ENCODE results near the gene MFAP3. TPM values are rescaled to one million over a fixed set of nuclear protein-coding genes. Genes with fewer than 3 reads are reported as not detected.

The MFAP3 gene
- total and polyA plus RNA-seq, 4 donors = 1.6 to 60.7 (median 30.1) TPM

DNA sequence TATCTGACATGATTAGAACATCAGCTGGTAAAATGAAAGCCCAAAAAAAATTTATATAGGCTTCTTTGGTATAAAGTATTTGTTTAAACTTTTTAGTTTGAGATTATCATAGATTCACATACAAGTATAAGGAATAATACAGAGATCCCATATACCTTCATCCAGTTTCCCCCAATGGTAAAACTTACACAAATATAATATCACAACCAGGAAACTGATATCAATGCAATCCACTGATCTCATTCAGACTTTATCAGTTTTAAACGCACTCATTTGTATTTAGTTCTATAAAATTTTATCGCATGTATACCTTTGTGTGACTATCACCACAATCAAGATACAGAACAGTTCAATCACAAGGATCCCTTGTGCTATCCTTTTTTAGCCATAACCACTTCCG, 3.8 kb upstream of the MFAP3 start:
- H3K36me3 ChIP-seq (ENCODE audit: control insufficient read depth in 4 of 4, insufficient read depth in 4 of 4, low read length in 4 of 4) = peaks cover 0 to 10% (median 9%) of the 10 kb centered on the region in 4 donors
- TF ChIP-seq CTCF (IDR thresholded peaks at IDR 0.05; ENCODE audit: control extremely low read depth, extremely low read depth) = no peak
- no peaks in the 10 kb centered on the region for H3K27me3 ChIP-seq (ENCODE audit: control insufficient read depth in 3 of 3, insufficient read depth in 3 of 3, low read length in 2 of 3)
- H3K9me3 ChIP-seq (ENCODE audit: control insufficient read depth in 4 of 4, insufficient read depth in 3 of 4, low read length in 3 of 4) = no peaks in the 10 kb centered on the region
- no peak overlapping the region for H3K9ac ChIP-seq (ENCODE audit: insufficient read depth in 1 of 2, low read length in 2 of 2)
- H3K27ac ChIP-seq (ENCODE audit: low read depth in 1 of 2, low read length in 1 of 2) = no peak overlapping the region
- ATAC-seq (ENCODE audit: insufficient read depth, low FRiP score) = no peak
- H3K4me3 ChIP-seq = no peak overlapping the region
- no peak for DNase-seq
- peaks cover 0 to 16% (median 10%) of the 10 kb centered on the region in 5 donors for H3K4me1 ChIP-seq (ENCODE audit: control insufficient read depth in 5 of 5, insufficient read depth in 5 of 5, low read length in 5 of 5)
- WGBS, 2 donors = 95 to 98% methylated on average over 3 of the region's 3 CpGs

DNA sequence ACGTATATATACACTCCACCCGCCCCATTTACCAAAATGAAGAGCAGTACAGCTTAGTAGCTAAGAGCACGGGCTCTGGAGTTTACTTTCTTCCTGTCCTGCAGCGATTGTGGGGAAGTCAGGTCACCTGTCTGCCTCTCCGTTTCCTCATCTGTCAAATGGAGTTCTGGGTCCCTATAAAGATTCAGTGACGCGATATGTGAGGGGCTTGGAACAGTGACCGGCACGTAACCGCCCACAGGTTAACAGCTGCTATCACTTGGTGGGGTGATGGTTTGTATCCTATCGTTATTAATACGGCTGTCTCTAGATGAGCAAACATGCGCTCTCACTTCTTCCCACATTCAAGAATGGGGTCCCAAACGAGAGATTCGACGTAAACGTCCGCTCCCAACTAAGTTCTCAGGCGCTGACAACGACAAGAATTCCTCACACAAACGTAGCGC, 483 bp upstream of the MFAP3 start:
- H3K9me3 ChIP-seq (ENCODE audit: control insufficient read depth in 4 of 4, insufficient read depth in 3 of 4, low read length in 3 of 4) = no peaks in the 10 kb centered on the region
- no peak for TF ChIP-seq CTCF (IDR thresholded peaks at IDR 0.05; ENCODE audit: control extremely low read depth, extremely low read depth)
- no peaks in the 10 kb centered on the region for H3K27me3 ChIP-seq (ENCODE audit: control insufficient read depth in 3 of 3, insufficient read depth in 3 of 3, low read length in 2 of 3)
- peak overlapping the region; percentile 83 to 98 for H3K9ac ChIP-seq (ENCODE audit: insufficient read depth in 1 of 2, low read length in 2 of 2)
- ATAC-seq (ENCODE audit: insufficient read depth, low FRiP score) (peak; percentile 29), DNase-seq (peak in 1 of 3 donors; percentile 75)
- 0 to 1% methylated on average over 22 of the region's 22 CpGs for WGBS, 2 donors
- H3K36me3 ChIP-seq (ENCODE audit: control insufficient read depth in 4 of 4, insufficient read depth in 4 of 4, low read length in 4 of 4) = peaks cover 0 to 8% (median 2%) of the 10 kb centered on the region in 4 donors
- peak overlapping the region; percentile 76 for H3K4me3 ChIP-seq
- H3K27ac ChIP-seq (ENCODE audit: low read depth in 1 of 2, low read length in 1 of 2) = peak overlapping the region; percentile 87 to 91
- peaks cover 0 to 22% (median 12%) of the 10 kb centered on the region in 5 donors for H3K4me1 ChIP-seq (ENCODE audit: control insufficient read depth in 5 of 5, insufficient read depth in 5 of 5, low read length in 5 of 5)

DNA sequence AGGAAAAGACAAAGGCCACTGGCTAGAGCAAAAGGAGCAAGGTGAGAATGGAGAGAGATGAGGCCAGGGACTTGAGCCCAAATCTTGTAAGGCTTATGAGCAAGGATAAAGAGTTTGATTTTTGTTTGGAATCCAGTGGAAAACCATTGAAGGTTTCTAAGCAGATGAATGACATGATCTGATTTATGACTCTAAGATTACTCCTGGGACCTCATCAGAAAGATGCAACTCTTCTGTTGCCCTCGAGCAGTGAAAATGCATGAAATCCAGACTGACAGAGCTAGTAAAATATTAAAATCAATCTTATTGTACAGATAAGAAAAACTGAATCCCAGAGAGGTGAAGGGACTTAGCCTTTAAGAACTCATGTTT, 677 bp downstream of the MFAP3 start:
- Histone ChIP-seq H3K9me3 (ENCODE audit: control insufficient read depth in 4 of 4, insufficient read depth in 3 of 4, low read length in 3 of 4) (no peaks in the 10 kb centered on the region), H3K36me3 (ENCODE audit: control insufficient read depth in 4 of 4, insufficient read depth in 4 of 4, low read length in 4 of 4) (peaks cover 0 to 8% (median 4%) of the 10 kb centered on the region in 4 donors), H3K4me3 (peak overlapping the region; percentile 76), H3K9ac (ENCODE audit: insufficient read depth in 1 of 2, low read length in 2 of 2) (peak overlapping the region in 1 of 2 donors; percentile 98), H3K4me1 (ENCODE audit: control insufficient read depth in 5 of 5, insufficient read depth in 5 of 5, low read length in 5 of 5) (peaks cover 0 to 29% (median 12%) of the 10 kb centered on the region in 5 donors), H3K27me3 (ENCODE audit: control insufficient read depth in 3 of 3, insufficient read depth in 3 of 3, low read length in 2 of 3) (no peaks in the 10 kb centered on the region), H3K27ac (ENCODE audit: low read depth in 1 of 2, low read length in 1 of 2) (peak overlapping the region; percentile 87 to 91)
- DNase-seq (no peak), ATAC-seq (ENCODE audit: insufficient read depth, low FRiP score) (no peak)
- 58 to 76% methylated on average over 1 of the region's 1 CpG for WGBS, 2 donors
- no peak for TF ChIP-seq CTCF (IDR thresholded peaks at IDR 0.05; ENCODE audit: control extremely low read depth, extremely low read depth)

- Histone ChIP-seq H3K27ac (ENCODE audit: low read depth in 1 of 2, low read length in 1 of 2) (peak overlapping the region in 1 of 2 donors; percentile 12), H3K9me3 (ENCODE audit: control insufficient read depth in 4 of 4, insufficient read depth in 3 of 4, low read length in 3 of 4) (no peaks in the 10 kb centered on the region), H3K4me3 (no peak overlapping the region), H3K9ac (ENCODE audit: insufficient read depth in 1 of 2, low read length in 2 of 2) (no peak overlapping the region), H3K27me3 (ENCODE audit: control insufficient read depth in 3 of 3, insufficient read depth in 3 of 3, low read length in 2 of 3) (no peaks in the 10 kb centered on the region), H3K4me1 (ENCODE audit: control insufficient read depth in 5 of 5, insufficient read depth in 5 of 5, low read length in 5 of 5) (peaks cover 0 to 28% (median 5%) of the 10 kb centered on the region in 5 donors), H3K36me3 (ENCODE audit: control insufficient read depth in 4 of 4, insufficient read depth in 4 of 4, low read length in 4 of 4) (peaks cover 0 to 8% (median 4%) of the 10 kb centered on the region in 4 donors)
- WGBS, 2 donors = 9 to 29% methylated on average over 2 of the region's 2 CpGs
- ATAC-seq (ENCODE audit: insufficient read depth, low FRiP score) (no peak), DNase-seq (peak in 1 of 3 donors; percentile 34)
- TF ChIP-seq CTCF (IDR thresholded peaks at IDR 0.05; ENCODE audit: control extremely low read depth, extremely low read depth) = no peak
These were observed 4.0 kb downstream of the MFAP3 start for GRCh38 chr5:154042766-154043165.
